HG02588 (cell line): Measurements from ENCODE around the gene STK32C.
"Not testable (repeated sequence)": the region's sequence is repeated elsewhere in the genome, so short reads cannot be mapped to it uniquely, and the experiment has no call there.

Experiments
- ATAC-seq: cut with Tn5 transposase; IDR thresholded peaks from one replicate; pipeline ENCODE4 v1.9.1; 2021; ENCODE audit warnings: mild to moderate bottlenecking, moderate library complexity; ENCODE audit not compliant: unreplicated experiment

STK32C gene

GRCh38 chr10:132302421-132303310 lies 5.1 kb downstream of the STK32C start:
- no peak for ATAC-seq

GRCh38 chr10:132301371-132302330 lies 6.1 kb downstream of the STK32C start:
- no peak for ATAC-seq

- no peak for ATAC-seq
Observed at GRCh38 chr10:132300582-132300981, 7.2 kb downstream of the STK32C start.

GRCh38 chr10:132299371-132300336 lies 8.1 kb downstream of the STK32C start:
- no peak for ATAC-seq

- ATAC-seq = no peak
Observed at GRCh38 chr10:132298038-132298881, 9.5 kb downstream of the STK32C start.

- ATAC-seq = no peak
Observed at GRCh38 chr10:132297526-132297925, 10.2 kb downstream of the STK32C start.

GRCh38 chr10:132296666-132297443 lies 10.9 kb downstream of the STK32C start:
- ATAC-seq = no peak

- not testable (repeated sequence) for ATAC-seq
Observed at GRCh38 chr10:132295481-132295880, 12.3 kb downstream of the STK32C start.

GRCh38 chr10:132294561-132295318 lies 13.0 kb downstream of the STK32C start:
- no peak for ATAC-seq

GRCh38 chr10:132293813-132294520 lies 13.8 kb downstream of the STK32C start:
- ATAC-seq = no peak

GRCh38 chr10:132293201-132293812 lies 14.4 kb downstream of the STK32C start:
- no peak for ATAC-seq

GRCh38 chr10:132292287-132293200 lies 15.2 kb downstream of the STK32C start:
- no peak for ATAC-seq

GRCh38 chr10:132291826-132292225 lies 15.9 kb downstream of the STK32C start:
- ATAC-seq = no peak

- no peak for ATAC-seq
Observed at GRCh38 chr10:132290631-132291030, 17.1 kb downstream of the STK32C start.

GRCh38 chr10:132289439-132289838 lies 18.3 kb downstream of the STK32C start:
- ATAC-seq = no peak
